Hepatocyte (in vitro differentiated cells): ENCODE measurements around the gene SLC2A10.

Experiments
- EZH2 ChIP-seq: fragments of 200-600 bp; sonication (generic); IDR thresholded peaks from 2 replicates; pipeline ENCODE4 v1.6.1; 2016; ENCODE audit warnings: antibody characterized with exemption, mild to moderate bottlenecking, borderline replicate concordance
- TF ChIP-seq, protein P1 (sequence below): fragments of 200-600 bp; sonication (generic); IDR thresholded peaks from 2 replicates; pipeline ENCODE4 v1.5.1; 2016; ENCODE audit warnings: antibody characterized with exemption, mild to moderate bottlenecking; ENCODE audit not compliant: poor library complexity

DNA sequence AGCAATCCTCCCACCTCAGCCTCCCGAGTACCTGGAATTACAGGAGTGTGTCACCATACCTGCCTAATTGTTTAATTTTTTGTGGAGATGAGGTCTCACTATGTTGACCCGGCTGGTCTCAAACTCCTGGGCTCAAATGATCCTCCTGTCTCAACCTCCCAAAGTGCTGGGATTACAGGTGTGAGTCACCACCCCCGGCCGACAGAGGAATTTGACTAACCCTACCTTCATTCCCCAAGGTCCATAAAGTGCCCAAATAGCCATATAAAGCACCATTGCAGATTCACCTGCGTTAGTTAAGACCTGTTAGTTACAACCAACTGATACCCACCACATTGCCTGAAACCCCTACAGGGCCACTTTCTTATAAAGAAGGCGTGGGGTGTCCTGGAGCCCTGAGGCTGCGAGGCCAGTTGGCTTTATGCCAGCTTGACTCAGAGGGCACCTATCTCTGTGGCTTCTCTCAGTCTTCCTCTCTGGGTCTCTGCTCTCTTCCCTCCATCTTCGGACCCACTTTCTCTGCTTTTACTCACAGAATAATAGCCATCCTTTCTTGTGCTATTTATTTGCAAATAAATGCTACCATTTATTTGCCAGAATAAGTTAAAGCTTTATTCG, 65.6 kb downstream of the SLC2A10 start:
- TF ChIP-seq, protein P1, sequence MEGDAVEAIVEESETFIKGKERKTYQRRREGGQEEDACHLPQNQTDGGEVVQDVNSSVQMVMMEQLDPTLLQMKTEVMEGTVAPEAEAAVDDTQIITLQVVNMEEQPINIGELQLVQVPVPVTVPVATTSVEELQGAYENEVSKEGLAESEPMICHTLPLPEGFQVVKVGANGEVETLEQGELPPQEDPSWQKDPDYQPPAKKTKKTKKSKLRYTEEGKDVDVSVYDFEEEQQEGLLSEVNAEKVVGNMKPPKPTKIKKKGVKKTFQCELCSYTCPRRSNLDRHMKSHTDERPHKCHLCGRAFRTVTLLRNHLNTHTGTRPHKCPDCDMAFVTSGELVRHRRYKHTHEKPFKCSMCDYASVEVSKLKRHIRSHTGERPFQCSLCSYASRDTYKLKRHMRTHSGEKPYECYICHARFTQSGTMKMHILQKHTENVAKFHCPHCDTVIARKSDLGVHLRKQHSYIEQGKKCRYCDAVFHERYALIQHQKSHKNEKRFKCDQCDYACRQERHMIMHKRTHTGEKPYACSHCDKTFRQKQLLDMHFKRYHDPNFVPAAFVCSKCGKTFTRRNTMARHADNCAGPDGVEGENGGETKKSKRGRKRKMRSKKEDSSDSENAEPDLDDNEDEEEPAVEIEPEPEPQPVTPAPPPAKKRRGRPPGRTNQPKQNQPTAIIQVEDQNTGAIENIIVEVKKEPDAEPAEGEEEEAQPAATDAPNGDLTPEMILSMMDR = no peak
- no peak for TF ChIP-seq EZH2
